Fibroblast of pulmonary artery (primary cell): ENCODE measurements around the gene ASCL5.

Source experiments
- DNase-seq: peaks from one replicate; pipeline ENCODE4 v3.0.0-alpha.2; 2010; ENCODE audit warnings: low read depth
- H3K4me3 ChIP-seq: replicated peaks from 2 replicates; pipeline ENCODE4 v1.5.1; 2011; ENCODE audit warnings: low read depth, mild to moderate bottlenecking, control low read depth, low read length, moderate library complexity
- CTCF ChIP-seq: IDR thresholded peaks from 2 replicates; pipeline ENCODE4 v1.5.1; 2011; ENCODE audit warnings: mild to moderate bottlenecking, control low read depth, low read length, inconsistent platforms; ENCODE audit errors: missing control alignments

The ASCL5 gene

GRCh38 chr1:201134405-201134804 is 7.4 kb upstream of the ASCL5 start:
- DNase-seq: no peak
- no peak for TF ChIP-seq CTCF
- no peak overlapping the region for H3K4me3 ChIP-seq

- DNase-seq: no peak
- TF ChIP-seq CTCF: no peak
- no peak overlapping the region for H3K4me3 ChIP-seq
Observed at GRCh38 chr1:201131398-201131797, 4.4 kb upstream of the ASCL5 start.

GRCh38 chr1:201128962-201129361 is 2.0 kb upstream of the ASCL5 start:
- no peak overlapping the region for H3K4me3 ChIP-seq
- DNase-seq: no peak
- no peak for TF ChIP-seq CTCF

GRCh38 chr1:201128476-201128875 is 1.5 kb upstream of the ASCL5 start:
- no peak overlapping the region for H3K4me3 ChIP-seq
- no peak for TF ChIP-seq CTCF
- DNase-seq: no peak

GRCh38 chr1:201127755-201128455 is 921 bp upstream of the ASCL5 start:
- H3K4me3 ChIP-seq: no peak overlapping the region
- TF ChIP-seq CTCF: no peak
- no peak for DNase-seq

- DNase-seq: no peak
- H3K4me3 ChIP-seq: no peak overlapping the region
Observed at GRCh38 chr1:201126463-201126831, 537 bp downstream of the ASCL5 start.

More at GRCh38 chr1:201126463-201126831, 537 bp downstream of the ASCL5 start:
- no peak for TF ChIP-seq CTCF
